Caco-2 (cell line): ENCODE measurements around the gene COL6A2. TPM values are rescaled to one million over a fixed set of nuclear protein-coding genes. Genes with fewer than 3 reads are reported as not detected.

Experiments used
- BruUV-seq: library from RNA; stranded (reverse); fragments of 400-500 nt; replicated peaks from 2 replicates; lab custom pipeline; 2021; lab: Mats Ljungman, UMichigan
- CTCF ChIA-PET: fragments of 300-600 bp; sonication (Branson Sonifier 250); formaldehyde crosslinking; loops from one replicate; lab custom pipeline; 2022; ENCODE audit warnings: antibody characterized with exemption; lab: Charles Lee
- POLR2A ChIA-PET: fragments of 300-600 bp; sonication (Branson Sonifier 250); formaldehyde crosslinking; loops from one replicate; lab custom pipeline; 2022; ENCODE audit warnings: antibody characterized with exemption; lab: Charles Lee
- DNase-seq, 2 experiments: peaks; one replicate each; pipeline versions ENCODE4 v3.0.0 to v3.0.0-alpha.2; 2020 to 2022
- H3K27me3 ChIP-seq: replicated peaks from 2 replicates; pipeline ENCODE4 v1.6.0; 2011; ENCODE audit warnings: low read length; ENCODE audit not compliant: control insufficient read depth, insufficient read depth
- H3K36me3 ChIP-seq: 2 replicates; pipeline ENCODE4 v1.5.1; 2011; ENCODE audit warnings: low read length; ENCODE audit not compliant: control insufficient read depth, insufficient read depth
- H3K4me1 ChIP-seq: fragments of 250-450 bp; sonication (Bioruptor Pico); 2 replicates; pipeline ENCODE4 v1.5.1; 2020; ENCODE audit warnings: mild to moderate bottlenecking
- H3K4me3 ChIP-seq: 2 replicates; pipeline ENCODE4 v1.5.1; 2011; ENCODE audit warnings: low read depth, mild to moderate bottlenecking, control low read depth, low read length
- H3K9me3 ChIP-seq: fragments of 250-450 bp; sonication (Bioruptor Pico); 2 replicates; pipeline ENCODE4 v1.5.1; 2020; ENCODE audit warnings: mild to moderate bottlenecking, moderate library complexity
- H3K27ac Mint-ChIP-seq: one replicate; pipeline ENCODE4 v1.8.0; 2022; ENCODE audit warnings: mixed read lengths; ENCODE audit not compliant: unreplicated experiment
- H3K27me3 Mint-ChIP-seq: one replicate; pipeline ENCODE4 v1.8.0; 2022; ENCODE audit warnings: mixed read lengths; ENCODE audit not compliant: insufficient read depth, unreplicated experiment
- H3K36me3 Mint-ChIP-seq: one replicate; pipeline ENCODE4 v1.8.0; 2022; ENCODE audit warnings: mild to moderate bottlenecking, mixed read lengths; ENCODE audit not compliant: insufficient read depth, unreplicated experiment
- H3K4me1 Mint-ChIP-seq: one replicate; pipeline ENCODE4 v1.8.0; 2022; ENCODE audit warnings: low read depth, mixed read lengths; ENCODE audit not compliant: unreplicated experiment
- H3K4me3 Mint-ChIP-seq: one replicate; pipeline ENCODE4 v1.8.0; 2022; ENCODE audit warnings: mild to moderate bottlenecking, moderate library complexity, mixed read lengths; ENCODE audit not compliant: unreplicated experiment
- H3K9me3 Mint-ChIP-seq: one replicate; pipeline ENCODE4 v1.8.0; 2022; ENCODE audit warnings: mixed read lengths; ENCODE audit not compliant: unreplicated experiment
- intact Hi-C: fragments of 100-400 bp; cut with micrococcal nuclease; formaldehyde crosslinking; loops from one replicate; pipeline ENCODE4 v1.10.0; 2022; ENCODE audit not compliant: unreplicated experiment
- total RNA-seq: library from RNA; stranded (reverse); gene quantifications from 2 replicates; pipeline ENCODE4 v1.2.3, GENCODE V29; 2022
- TF ChIP-seq, protein P1 (sequence below), 2 experiments: fragments of 200-600 bp in 1 of 2; IDR thresholded peaks; 1 replicate in 1 of 2; 2 replicates in 1 of 2; pipeline versions ENCODE4 v1.5.1 to v1.8.0; 2011 to 2022; ENCODE audit warnings: antibody characterized with exemption in 1 of 2, control low read depth in 1 of 2, inconsistent platforms in 1 of 2, low read depth in 1 of 2, low read length in 1 of 2, mild to moderate bottlenecking in 1 of 2, moderate library complexity in 1 of 2; ENCODE audit not compliant: insufficient read depth in 1 of 2, severe bottlenecking in 1 of 2, unreplicated experiment in 1 of 2

Gene COL6A2
- total RNA-seq, 1 experiment from 2014 or later: 8.8 TPM

DNA sequence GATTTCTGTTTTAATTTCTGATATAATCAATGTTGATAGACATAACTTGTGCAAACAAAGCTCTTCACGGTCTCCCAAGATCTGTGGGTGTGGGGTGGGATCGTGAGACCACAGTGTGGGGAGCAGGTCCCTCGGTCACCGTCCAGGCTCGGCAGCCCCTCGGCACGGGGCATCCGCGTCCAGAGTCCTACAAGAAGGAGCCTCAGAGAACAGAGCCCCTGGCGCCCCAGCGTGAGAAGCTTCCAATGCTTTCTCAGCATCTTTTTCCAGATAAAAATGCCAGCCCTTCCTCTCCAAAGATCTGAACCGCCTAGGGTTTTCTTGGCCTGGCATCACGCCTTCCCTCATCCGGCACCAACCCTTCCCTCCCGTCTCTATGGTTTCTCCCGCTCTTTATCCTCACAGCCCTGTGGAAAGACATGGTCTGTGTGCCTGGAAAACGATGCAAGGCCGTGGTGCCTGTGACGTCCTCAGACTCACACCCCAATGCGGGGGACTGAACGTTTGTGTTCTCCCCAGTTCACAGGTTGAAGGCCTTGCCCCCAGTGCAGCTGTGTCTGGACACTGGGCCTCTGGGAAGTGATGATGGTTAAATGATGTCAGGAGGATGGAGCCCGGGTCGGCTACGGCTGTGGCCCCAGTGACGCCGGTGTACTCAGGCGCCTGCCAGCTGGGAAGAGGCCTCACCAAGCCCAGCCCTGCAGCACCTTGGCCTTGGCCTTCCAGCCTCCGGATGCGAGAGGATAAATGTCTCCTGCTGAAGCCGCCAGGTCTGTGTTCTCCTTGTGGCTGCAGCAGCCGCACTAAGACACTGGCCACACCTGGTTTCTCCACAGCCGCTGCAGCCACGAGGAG, 45.9 kb upstream of the COL6A2 start:
- no peaks in the 10 kb centered on the region for H3K36me3 Mint-ChIP-seq
- intact Hi-C loops: no loop called here
- TF ChIP-seq, protein P1, sequence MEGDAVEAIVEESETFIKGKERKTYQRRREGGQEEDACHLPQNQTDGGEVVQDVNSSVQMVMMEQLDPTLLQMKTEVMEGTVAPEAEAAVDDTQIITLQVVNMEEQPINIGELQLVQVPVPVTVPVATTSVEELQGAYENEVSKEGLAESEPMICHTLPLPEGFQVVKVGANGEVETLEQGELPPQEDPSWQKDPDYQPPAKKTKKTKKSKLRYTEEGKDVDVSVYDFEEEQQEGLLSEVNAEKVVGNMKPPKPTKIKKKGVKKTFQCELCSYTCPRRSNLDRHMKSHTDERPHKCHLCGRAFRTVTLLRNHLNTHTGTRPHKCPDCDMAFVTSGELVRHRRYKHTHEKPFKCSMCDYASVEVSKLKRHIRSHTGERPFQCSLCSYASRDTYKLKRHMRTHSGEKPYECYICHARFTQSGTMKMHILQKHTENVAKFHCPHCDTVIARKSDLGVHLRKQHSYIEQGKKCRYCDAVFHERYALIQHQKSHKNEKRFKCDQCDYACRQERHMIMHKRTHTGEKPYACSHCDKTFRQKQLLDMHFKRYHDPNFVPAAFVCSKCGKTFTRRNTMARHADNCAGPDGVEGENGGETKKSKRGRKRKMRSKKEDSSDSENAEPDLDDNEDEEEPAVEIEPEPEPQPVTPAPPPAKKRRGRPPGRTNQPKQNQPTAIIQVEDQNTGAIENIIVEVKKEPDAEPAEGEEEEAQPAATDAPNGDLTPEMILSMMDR (IDR thresholded peaks at IDR 0.05; ENCODE audit: insufficient read depth in 1 of 2, low read depth in 1 of 2, low read length in 1 of 2, severe bottlenecking in 1 of 2, unreplicated experiment in 1 of 2): no peak
- Histone ChIP-seq H3K27me3 (no peaks in the 10 kb centered on the region), H3K36me3 (no peaks in the 10 kb centered on the region), H3K4me1 (no peaks in the 10 kb centered on the region), H3K9me3 (no peaks in the 10 kb centered on the region), H3K4me3 (no peak overlapping the region)
- no peaks in the 10 kb centered on the region for H3K4me1 Mint-ChIP-seq
- H3K27ac Mint-ChIP-seq: no peak overlapping the region
- CTCF ChIA-PET: no interaction called here
- POLR2A ChIA-PET: no interaction called here
- no TSS peak for BruUV-seq
- no peak overlapping the region for H3K4me3 Mint-ChIP-seq
- no peaks in the 10 kb centered on the region for H3K27me3 Mint-ChIP-seq
- H3K9me3 Mint-ChIP-seq: no peaks in the 10 kb centered on the region
- no peak for DNase-seq

DNA sequence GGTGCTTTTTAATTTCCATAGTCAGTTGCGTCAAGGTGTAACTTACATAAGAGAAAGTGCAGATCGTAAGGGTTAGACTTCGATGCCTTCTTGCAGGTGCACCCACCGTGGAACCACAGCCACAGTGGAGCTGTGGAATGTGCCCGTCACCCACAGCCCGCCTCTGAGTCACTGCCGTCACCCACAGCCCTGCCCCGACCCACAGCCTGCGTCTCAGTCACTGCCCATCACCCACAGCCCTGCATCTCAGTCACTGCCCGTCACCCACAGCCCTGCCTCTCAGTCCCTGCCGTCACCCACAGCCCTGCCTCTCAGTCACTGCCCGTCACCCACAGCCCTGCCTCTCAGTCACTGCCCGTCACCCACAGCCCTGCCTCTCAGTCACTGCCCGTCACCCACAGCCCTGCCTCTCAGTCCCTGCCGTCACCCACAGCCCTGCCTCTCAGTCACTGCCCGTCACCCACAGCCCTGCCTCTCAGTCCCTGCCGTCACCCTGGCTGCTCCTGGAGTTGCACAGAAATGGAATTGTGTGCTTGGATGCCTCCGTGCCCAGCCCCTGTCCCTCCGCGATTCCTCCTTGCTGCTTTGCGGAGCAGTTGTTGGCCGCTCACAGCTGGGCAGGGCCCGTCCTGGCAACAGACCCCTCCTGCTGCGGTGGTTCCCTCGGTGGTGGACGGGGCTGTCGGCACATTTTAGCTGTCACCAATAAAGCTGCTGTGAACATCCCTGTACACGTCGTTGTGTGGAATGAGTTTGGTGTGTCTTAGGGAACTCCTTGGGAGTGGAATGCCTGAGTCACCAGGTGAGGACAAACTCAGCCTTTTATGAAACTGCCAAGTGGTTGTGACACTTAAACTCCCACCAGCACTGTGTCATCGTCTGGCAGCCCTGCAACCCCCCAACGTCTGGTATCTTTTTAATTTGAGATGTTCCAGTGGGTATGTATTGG, 44.9 kb upstream of the COL6A2 start:
- Mint-ChIP-seq H3K27ac (no peak overlapping the region), H3K27me3 (no peaks in the 10 kb centered on the region), H3K4me1 (no peaks in the 10 kb centered on the region), H3K36me3 (peaks cover 4% of the 10 kb centered on the region), H3K4me3 (no peak overlapping the region), H3K9me3 (no peaks in the 10 kb centered on the region)
- Histone ChIP-seq H3K4me3 (no peak overlapping the region), H3K4me1 (no peaks in the 10 kb centered on the region), H3K9me3 (no peaks in the 10 kb centered on the region), H3K27me3 (no peaks in the 10 kb centered on the region), H3K36me3 (no peaks in the 10 kb centered on the region)
- TF ChIP-seq, protein P1 (IDR thresholded peaks at IDR 0.05; ENCODE audit: insufficient read depth in 1 of 2, low read depth in 1 of 2, low read length in 1 of 2, severe bottlenecking in 1 of 2, unreplicated experiment in 1 of 2): no peak
- no TSS peak for BruUV-seq
- ChIA-PET POLR2A (no interaction called here), CTCF (no interaction called here)
- DNase-seq: no peak
- intact Hi-C loops: no loop called here

DNA sequence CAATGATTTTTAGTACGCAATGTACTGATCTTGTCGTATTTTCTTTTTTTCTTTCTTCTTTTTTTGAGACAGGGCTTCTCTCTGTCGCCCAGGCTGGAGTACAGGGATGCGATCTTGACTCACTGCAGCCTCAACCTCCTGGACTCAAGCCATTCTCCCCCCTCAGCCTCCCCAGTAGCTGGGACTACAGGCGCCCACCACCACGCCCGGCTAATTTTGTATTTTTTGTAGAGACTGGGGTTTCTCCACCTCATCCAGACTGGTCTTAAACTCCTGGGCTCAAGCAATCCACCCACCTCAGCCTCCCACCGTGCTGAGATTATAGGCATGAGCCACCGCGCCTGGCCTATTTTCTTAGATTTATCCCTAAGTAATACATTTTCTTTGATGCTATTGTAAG, 43.9 kb upstream of the COL6A2 start:
- no TSS peak for BruUV-seq
- intact Hi-C loops: no loop called here
- Mint-ChIP-seq H3K4me3 (no peak overlapping the region), H3K36me3 (peaks cover 4% of the 10 kb centered on the region), H3K9me3 (peaks cover 4% of the 10 kb centered on the region), H3K27me3 (no peaks in the 10 kb centered on the region), H3K27ac (no peak overlapping the region), H3K4me1 (no peaks in the 10 kb centered on the region)
- H3K27me3 ChIP-seq: no peaks in the 10 kb centered on the region
- CTCF ChIA-PET: no interaction called here
- no peaks in the 10 kb centered on the region for H3K9me3 ChIP-seq
- TF ChIP-seq, protein P1 (IDR thresholded peaks at IDR 0.05; ENCODE audit: insufficient read depth in 1 of 2, low read depth in 1 of 2, low read length in 1 of 2, severe bottlenecking in 1 of 2, unreplicated experiment in 1 of 2): no peak
- H3K4me3 ChIP-seq: no peak overlapping the region
- H3K36me3 ChIP-seq: no peaks in the 10 kb centered on the region
- POLR2A ChIA-PET: no interaction called here
- DNase-seq: no peak
- H3K4me1 ChIP-seq: no peaks in the 10 kb centered on the region
